ENCODE measurements around the gene CLEC5A. TPM values are rescaled to one million over a fixed set of nuclear protein-coding genes. Genes with fewer than 3 reads are reported as not detected.
"Not testable (repeated sequence)": the region's sequence is repeated elsewhere in the genome, so short reads cannot be mapped to it uniquely, and the experiment has no call there.

CLEC5A gene
- total and polyA plus RNA-seq, 2 experiments from 2014 or later = not detected

DNA sequence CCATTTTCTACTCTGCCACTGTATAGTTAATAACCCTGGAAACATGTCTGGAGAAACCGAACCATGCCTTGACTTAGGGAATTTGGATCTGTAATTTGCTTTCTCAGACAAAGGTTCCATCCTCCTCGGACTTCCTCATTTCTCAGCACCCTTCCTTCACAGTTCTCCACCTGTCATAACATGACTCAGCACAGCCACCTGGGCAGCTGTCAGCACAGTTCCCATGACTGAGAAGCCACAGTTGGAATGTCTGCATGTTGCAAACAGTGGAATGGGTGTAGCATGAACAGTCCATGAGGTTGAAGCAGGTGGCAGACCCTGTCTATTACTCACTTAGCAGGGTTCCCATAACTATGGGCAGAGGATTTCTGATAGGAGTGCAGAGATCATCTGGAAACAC lies 31.2 kb downstream of the CLEC5A start:
- Histone ChIP-seq H2AFZ (no peak overlapping the region), H3K4me2 (no peak overlapping the region), H3K36me3 (replicated peaks; ENCODE audit: insufficient read depth, low read depth) (no peaks in the 10 kb centered on the region), H3K79me2 (no peaks in the 10 kb centered on the region), H3K27me3 (no peaks in the 10 kb centered on the region), H3K9me3 (ENCODE audit: low read depth) (no peaks in the 10 kb centered on the region), H4K20me1 (ENCODE audit: insufficient read depth, poor library complexity, severe bottlenecking) (no peaks in the 10 kb centered on the region), H3K27ac (peak overlapping the region; percentile 1), H3K4me1 (ENCODE audit: insufficient read depth) (no peaks in the 10 kb centered on the region), H3K9me2 (replicated peaks; ENCODE audit: insufficient read depth) (no peaks in the 10 kb centered on the region), H3K4me3 (no peak overlapping the region)
- TF ChIP-seq CTCF (IDR thresholded peaks at IDR 0.05; ENCODE audit: poor library complexity) (no peak), EZH2phosphoT487 (IDR thresholded peaks at IDR 0.05; ENCODE audit: low read depth, severe bottlenecking, unreplicated experiment) (no peak), EZH2 (IDR thresholded peaks at IDR 0.05; ENCODE audit: borderline replicate concordance) (no peak)
- WGBS (ENCODE audit: low lambda C conversion rate, missing lambda C conversion rate) = 40% methylated on average over 2 of the region's 2 CpGs
- peak; percentile 67 for DNase-seq (ENCODE audit: low spot score)

DNA sequence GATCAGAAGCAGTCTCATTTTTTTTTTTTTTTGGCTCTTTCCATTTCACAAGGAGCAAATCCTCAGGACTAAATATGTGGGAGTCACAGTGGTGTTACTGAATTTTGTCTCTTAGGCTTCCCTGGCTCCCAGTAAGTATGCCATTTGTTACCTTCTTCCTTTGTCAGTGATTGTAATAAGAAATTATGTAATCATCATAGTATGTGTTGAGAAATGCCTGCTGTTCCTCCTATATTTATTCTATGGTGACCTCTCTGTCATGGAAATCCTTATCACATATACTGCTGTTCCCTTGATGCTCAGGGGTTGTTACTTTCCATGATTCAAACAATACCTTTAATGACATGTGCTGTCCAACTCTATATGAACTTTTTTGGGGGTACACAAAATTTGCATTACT lies 35.4 kb downstream of the CLEC5A start:
- no peaks in the 10 kb centered on the region for H3K27me3 ChIP-seq

DNA sequence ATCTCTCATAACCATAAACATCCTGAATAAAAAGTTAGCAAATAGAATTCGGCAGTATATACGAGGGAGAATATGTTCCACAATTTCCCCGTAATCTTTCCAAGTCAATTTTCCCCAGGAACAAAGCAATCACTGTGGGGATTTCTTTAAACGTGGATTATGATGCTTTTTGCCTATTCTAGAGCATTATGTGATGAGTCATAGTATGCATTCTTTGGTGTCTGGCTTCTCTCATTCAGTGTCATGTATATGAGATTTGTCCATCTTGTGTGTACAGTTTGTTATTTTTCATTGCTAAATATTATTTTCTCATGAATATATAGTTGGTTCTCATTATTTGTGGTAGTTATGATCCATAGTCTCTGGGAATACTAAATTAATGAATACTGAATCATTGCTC lies 40.5 kb downstream of the CLEC5A start:
- no peak overlapping the region for H2AFZ ChIP-seq
- no peaks in the 10 kb centered on the region for H4K20me1 ChIP-seq (ENCODE audit: insufficient read depth, poor library complexity, severe bottlenecking)
- 68% methylated on average over 4 of the region's 4 CpGs for WGBS (ENCODE audit: low lambda C conversion rate, missing lambda C conversion rate)
- H3K4me3 ChIP-seq = no peak overlapping the region
- no peak for DNase-seq (ENCODE audit: low spot score)
- TF ChIP-seq EZH2phosphoT487 (IDR thresholded peaks at IDR 0.05; ENCODE audit: low read depth, severe bottlenecking, unreplicated experiment) (no peak), CTCF (IDR thresholded peaks at IDR 0.05; ENCODE audit: poor library complexity) (no peak), EZH2 (IDR thresholded peaks at IDR 0.05; ENCODE audit: borderline replicate concordance) (no peak)
- no peaks in the 10 kb centered on the region for H3K4me1 ChIP-seq (ENCODE audit: insufficient read depth)
- no peaks in the 10 kb centered on the region for H3K79me2 ChIP-seq
- no peaks in the 10 kb centered on the region for H3K36me3 ChIP-seq (replicated peaks; ENCODE audit: insufficient read depth, low read depth)
- no peak overlapping the region for H3K4me2 ChIP-seq
- no peaks in the 10 kb centered on the region for H3K9me2 ChIP-seq (replicated peaks; ENCODE audit: insufficient read depth)
- H3K27me3 ChIP-seq = no peaks in the 10 kb centered on the region
- no peaks in the 10 kb centered on the region for H3K9me3 ChIP-seq (ENCODE audit: low read depth)
- H3K27ac ChIP-seq = no peak overlapping the region

More for the DNA sequence above, 35.4 kb downstream of the CLEC5A start:
- TF ChIP-seq EZH2phosphoT487 (IDR thresholded peaks at IDR 0.05; ENCODE audit: low read depth, severe bottlenecking, unreplicated experiment) (no peak), CTCF (IDR thresholded peaks at IDR 0.05; ENCODE audit: poor library complexity) (no peak), EZH2 (IDR thresholded peaks at IDR 0.05; ENCODE audit: borderline replicate concordance) (no peak)
- Histone ChIP-seq H3K4me1 (ENCODE audit: insufficient read depth) (no peaks in the 10 kb centered on the region), H3K79me2 (no peaks in the 10 kb centered on the region), H3K9me3 (ENCODE audit: low read depth) (no peaks in the 10 kb centered on the region), H2AFZ (no peak overlapping the region), H3K4me3 (no peak overlapping the region), H4K20me1 (ENCODE audit: insufficient read depth, poor library complexity, severe bottlenecking) (no peaks in the 10 kb centered on the region), H3K36me3 (replicated peaks; ENCODE audit: insufficient read depth, low read depth) (no peaks in the 10 kb centered on the region), H3K4me2 (no peak overlapping the region), H3K9me2 (replicated peaks; ENCODE audit: insufficient read depth) (no peaks in the 10 kb centered on the region), H3K27ac (no peak overlapping the region)
- no peak for DNase-seq (ENCODE audit: low spot score)

DNA sequence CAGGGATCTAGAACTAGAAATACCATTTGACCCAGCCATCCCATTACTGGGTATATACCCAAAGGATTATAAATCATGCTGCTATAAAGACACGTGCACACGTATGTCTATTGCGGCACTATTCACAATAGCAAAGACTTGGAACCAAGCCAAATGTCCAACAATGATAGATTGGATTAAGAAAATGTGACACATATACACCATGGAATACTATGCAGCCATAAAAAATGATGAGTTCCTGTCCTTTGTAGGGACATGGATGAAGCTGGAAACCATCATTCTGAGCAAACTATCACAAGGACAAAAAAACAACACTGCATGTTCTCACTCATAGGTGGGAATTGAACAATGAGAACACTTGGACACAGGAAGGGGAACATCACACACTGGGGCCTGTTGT lies 47.4 kb downstream of the CLEC5A start:
- H3K4me3 ChIP-seq; H4K20me1 ChIP-seq (ENCODE audit: insufficient read depth, poor library complexity, severe bottlenecking); H3K4me2 ChIP-seq; H3K4me1 ChIP-seq (ENCODE audit: insufficient read depth); H3K27ac ChIP-seq; H3K36me3 ChIP-seq (replicated peaks; ENCODE audit: insufficient read depth, low read depth); DNase-seq (ENCODE audit: low spot score); H3K9me2 ChIP-seq (replicated peaks; ENCODE audit: insufficient read depth); H3K9me3 ChIP-seq (ENCODE audit: low read depth); H2AFZ ChIP-seq; H3K79me2 ChIP-seq; H3K27me3 ChIP-seq: not testable (repeated sequence)
- 97% methylated on average over 3 of the region's 3 CpGs for WGBS (ENCODE audit: low lambda C conversion rate, missing lambda C conversion rate)
